PFSK-1 (cell line): ENCODE data around the gene ANXA6.
A peak's percentile ranks its signal among the peaks of the same experiment; 100 is the strongest.

Experiments used
- FOXP2 ChIP-seq: optimal IDR thresholded peaks from 2 replicates; pipeline ENCODE3; 2011; ENCODE audit warnings: borderline replicate concordance, control low read depth, inconsistent platforms; ENCODE audit not compliant: insufficient read depth; ENCODE audit errors: extremely low read length, extremely low read depth
- POLR2AphosphoS5 ChIP-seq: IDR thresholded peaks from 2 replicates; pipeline ENCODE4 v1.6.1; 2012; ENCODE audit warnings: low read depth, mild to moderate bottlenecking, control low read depth, low read length, moderate library complexity
- REST ChIP-seq, 2 experiments: IDR thresholded peaks; 2 replicates each; pipeline versions ENCODE4 v1.6.1 to v1.8.0; 2011 to 2012; ENCODE audit warnings: low read depth in 2 of 2, low read length in 2 of 2, control low read depth in 1 of 2, inconsistent platforms in 1 of 2, mild to moderate bottlenecking in 1 of 2, moderate library complexity in 1 of 2; ENCODE audit not compliant: insufficient read depth in 1 of 2
- SIN3A ChIP-seq: IDR thresholded peaks from 2 replicates; pipeline ENCODE4 v1.6.1; 2012; ENCODE audit warnings: mild to moderate bottlenecking, low read length, moderate library complexity, borderline replicate concordance; ENCODE audit not compliant: insufficient read depth
- TAF1 ChIP-seq: IDR thresholded peaks from 2 replicates; pipeline ENCODE4 v1.6.1; 2012; ENCODE audit warnings: low read length, control low read depth, borderline replicate concordance; ENCODE audit not compliant: insufficient read depth

The ANXA6 gene

GRCh38 chr5:151081431-151082281 is 75.9 kb downstream of the ANXA6 start:
- TF ChIP-seq TAF1: no peak
- TF ChIP-seq REST (IDR thresholded peaks at IDR 0.05; ENCODE audit: insufficient read depth in 1 of 2, low read depth in 2 of 2, low read length in 2 of 2): 0 out of 4 replicates have a peak, but pooled peaks of 1 of the 2 experiments have one; percentile 2

- TF ChIP-seq SIN3A (peak; percentile 83; the same call in 1 of the 2 replicates), REST (IDR thresholded peaks at IDR 0.05; ENCODE audit: insufficient read depth in 1 of 2, low read depth in 2 of 2, low read length in 2 of 2) (peak in 1 of 2 experiments; percentile 8; a peak in 1 of 4 replicates), TAF1 (no peak), FOXP2 (peak; percentile 98), POLR2AphosphoS5 (peak; percentile 21; the same call in 1 of the 2 replicates)
Measured at GRCh38 chr5:151080613-151081430, 76.8 kb downstream of the ANXA6 start, which contains the start of gene TNIP1. TNIP1 (minus strand) TSS chr5:151081034; CDS start chr5:151065095, 15,939 bp downstream.

- TF ChIP-seq REST (IDR thresholded peaks at IDR 0.05; ENCODE audit: insufficient read depth in 1 of 2, low read depth in 2 of 2, low read length in 2 of 2) (peak in 1 of 2 experiments; percentile 78; a peak in 2 of 4 replicates), FOXP2 (no peak), TAF1 (no peak), SIN3A (peak; percentile 64; the same call in 1 of the 2 replicates)
Measured at GRCh38 chr5:151079838-151080612, 77.6 kb downstream of the ANXA6 start.

GRCh38 chr5:151078490-151079262 is 78.9 kb downstream of the ANXA6 start:
- TF ChIP-seq POLR2AphosphoS5: no peak
- no peak for TF ChIP-seq TAF1
- TF ChIP-seq FOXP2: no peak
- no peak for TF ChIP-seq SIN3A
- no peak for TF ChIP-seq REST (IDR thresholded peaks at IDR 0.05; ENCODE audit: insufficient read depth in 1 of 2, low read depth in 2 of 2, low read length in 2 of 2)
